H9 (cell line): ENCODE results near the gene ANAPC10. TPM values are rescaled to one million over a fixed set of nuclear protein-coding genes. Genes with fewer than 3 reads are reported as not detected.

Experiments used
- DNase-seq: peaks from one replicate; pipeline ENCODE4 v3.0.0-alpha.2; 2017
- H2AFZ ChIP-seq: one replicate; pipeline ENCODE4 v1.6.1; 2013; ENCODE audit warnings: mild to moderate bottlenecking, low read length, control low read depth, moderate library complexity
- H2AK5ac ChIP-seq: 2 replicates; pipeline ENCODE4 v1.6.1; 2013; ENCODE audit warnings: low read length, control low read depth, mixed read lengths; ENCODE audit not compliant: insufficient read length
- H2BK120ac ChIP-seq: one replicate; pipeline ENCODE4 v1.6.1; 2013; ENCODE audit warnings: low read depth, mild to moderate bottlenecking, low read length, control low read depth, inconsistent platforms; ENCODE audit not compliant: poor library complexity, severe bottlenecking
- H2BK12ac ChIP-seq: 2 replicates; pipeline ENCODE4 v1.6.1; 2013; ENCODE audit warnings: low read length, control low read depth, mixed read lengths, low read depth; ENCODE audit not compliant: insufficient read length
- H2BK15ac ChIP-seq: 2 replicates; pipeline ENCODE4 v1.6.1; 2013; ENCODE audit warnings: low read depth, low read length, control low read depth
- H2BK20ac ChIP-seq: one replicate; pipeline ENCODE4 v1.6.1; 2013; ENCODE audit warnings: low read depth, mild to moderate bottlenecking, low read length, control low read depth, inconsistent platforms; ENCODE audit not compliant: poor library complexity, severe bottlenecking
- H2BK5ac ChIP-seq: 2 replicates; pipeline ENCODE4 v1.6.1; 2013; ENCODE audit warnings: low read length, control low read depth, mixed read lengths; ENCODE audit not compliant: insufficient read length
- H3K14ac ChIP-seq: 2 replicates; pipeline ENCODE4 v1.6.1; 2013; ENCODE audit warnings: low read length, control low read depth; ENCODE audit not compliant: insufficient read depth
- H3K18ac ChIP-seq: 2 replicates; pipeline ENCODE4 v1.6.1; 2013; ENCODE audit warnings: low read depth, mild to moderate bottlenecking, mixed read lengths, low read length, control low read depth; ENCODE audit not compliant: insufficient read length
- H3K23ac ChIP-seq: 2 replicates; pipeline ENCODE4 v1.6.1; 2013; ENCODE audit warnings: low read length, control low read depth, mixed read lengths, low read depth; ENCODE audit not compliant: insufficient read length
- H3K23me2 ChIP-seq: 2 replicates; pipeline ENCODE4 v1.6.1; 2013; ENCODE audit warnings: low read depth, mild to moderate bottlenecking, mixed read lengths, low read length, control low read depth; ENCODE audit not compliant: insufficient read length, poor library complexity, severe bottlenecking
- H3K27ac ChIP-seq: 2 replicates; pipeline ENCODE4 v1.5.1; 2013; ENCODE audit warnings: low read length, control low read depth, mixed read lengths, low read depth; ENCODE audit not compliant: insufficient read length
- H3K27me3 ChIP-seq: 2 replicates; pipeline ENCODE4 v1.6.1; 2013; ENCODE audit warnings: low read length, control low read depth, inconsistent platforms; ENCODE audit not compliant: insufficient read depth
- H3K4ac ChIP-seq: 2 replicates; pipeline ENCODE4 v1.6.1; 2013; ENCODE audit warnings: low read depth, mild to moderate bottlenecking, control low read depth, inconsistent platforms, low read length, moderate library complexity
- H3K4me1 ChIP-seq: 2 replicates; pipeline ENCODE4 v1.6.1; 2013; ENCODE audit warnings: low read length, control low read depth, inconsistent platforms; ENCODE audit not compliant: insufficient read depth
- H3K4me2 ChIP-seq: 2 replicates; pipeline ENCODE4 v1.6.1; 2013; ENCODE audit warnings: low read length, control low read depth, mixed read lengths; ENCODE audit not compliant: insufficient read length, insufficient read depth
- H3K56ac ChIP-seq: 2 replicates; pipeline ENCODE4 v1.6.1; 2013; ENCODE audit warnings: low read depth, mild to moderate bottlenecking, mixed read lengths, low read length, control low read depth; ENCODE audit not compliant: insufficient read length
- H3K79me1 ChIP-seq: 2 replicates; pipeline ENCODE4 v1.6.1; 2013; ENCODE audit warnings: low read depth, mild to moderate bottlenecking, moderate library complexity, low read length, control low read depth, inconsistent platforms; ENCODE audit not compliant: insufficient read depth, poor library complexity, severe bottlenecking
- H3K79me2 ChIP-seq: 2 replicates; pipeline ENCODE4 v1.6.1; 2013; ENCODE audit warnings: low read length, control low read depth, inconsistent platforms; ENCODE audit not compliant: insufficient read depth
- H3K9ac ChIP-seq: 2 replicates; pipeline ENCODE4 v1.6.1; 2013; ENCODE audit warnings: low read length, control low read depth, mixed read lengths; ENCODE audit not compliant: insufficient read length; ENCODE audit errors: extremely low read depth
- H3K9me3 ChIP-seq: one replicate; pipeline ENCODE4 v1.6.1; 2013; ENCODE audit warnings: low read depth, low read length, inconsistent platforms; ENCODE audit not compliant: control insufficient read depth
- H3T11ph ChIP-seq: one replicate; pipeline ENCODE4 v1.6.1; 2013; ENCODE audit warnings: mild to moderate bottlenecking, low read length, control low read depth, inconsistent platforms
- H4K20me1 ChIP-seq: one replicate; pipeline ENCODE4 v1.6.1; 2013; ENCODE audit not compliant: control insufficient read depth, insufficient read length, insufficient read depth
- H4K5ac ChIP-seq: 2 replicates; pipeline ENCODE4 v1.6.1; 2013; ENCODE audit warnings: low read depth, mild to moderate bottlenecking, mixed read lengths, low read length, control low read depth; ENCODE audit not compliant: insufficient read length
- H4K8ac ChIP-seq: replicated peaks from 2 replicates; pipeline ENCODE4 v1.6.1; 2013; ENCODE audit warnings: low read length, control low read depth, mixed read lengths, low read depth; ENCODE audit not compliant: insufficient read length
- H4K91ac ChIP-seq: 2 replicates; pipeline ENCODE4 v1.6.1; 2013; ENCODE audit warnings: low read depth, mild to moderate bottlenecking, moderate library complexity, mixed read lengths, low read length, control low read depth; ENCODE audit not compliant: insufficient read length
- H3K27ac Mint-ChIP-seq, 3 experiments: 2 replicates in 2 of 3; 3 replicates in 1 of 3; pipeline ENCODE4 v1.8.0; 2020 to 2021; ENCODE audit warnings: mixed read lengths in 3 of 3, mild to moderate bottlenecking in 1 of 3, moderate library complexity in 1 of 3
- H3K27me3 Mint-ChIP-seq: 2 replicates; pipeline ENCODE4 v1.8.0; 2021; ENCODE audit warnings: low read depth, mild to moderate bottlenecking, moderate library complexity, mixed read lengths
- H3K36me3 Mint-ChIP-seq, 3 experiments: 2 replicates in 2 of 3; 3 replicates in 1 of 3; pipeline ENCODE4 v1.8.0; 2020 to 2021; ENCODE audit warnings: low read depth in 3 of 3, mixed read lengths in 3 of 3; ENCODE audit not compliant: insufficient read depth in 1 of 3
- H3K4me1 Mint-ChIP-seq, 2 experiments: 2 replicates each; pipeline ENCODE4 v1.8.0; 2020; ENCODE audit warnings: mixed read lengths in 2 of 2
- H3K4me3 Mint-ChIP-seq, 2 experiments: 2 replicates in 1 of 2; 3 replicates in 1 of 2; pipeline ENCODE4 v1.8.0; 2020 to 2021; ENCODE audit warnings: mild to moderate bottlenecking in 2 of 2, mixed read lengths in 2 of 2, moderate library complexity in 1 of 2
- H3K9me3 Mint-ChIP-seq, 2 experiments: 2 replicates in 1 of 2; 3 replicates in 1 of 2; pipeline ENCODE4 v1.8.0; 2020; ENCODE audit warnings: mild to moderate bottlenecking in 2 of 2, mixed read lengths in 2 of 2, moderate library complexity in 1 of 2
- WGBS: extraction: QIAGEN DNeasy Blood & Tissue Kit; methylation state at CpG from one replicate; pipeline ENCODE4 v1.1.7; 2013; ENCODE audit warnings: missing lambda C conversion rate, low lambda C conversion rate, mixed read lengths; ENCODE audit not compliant: insufficient read length; ENCODE audit errors: extremely low coverage; 5-methylcytosine and 5-hydroxymethylcytosine counted together
- total RNA-seq: library from RNA; stranded (reverse); gene quantifications from 2 replicates; pipeline ENCODE4 v1.2.1, GENCODE V29; 2021
- TF ChIP-seq, protein P1 (sequence below): fragments of 200-600 bp; sonication (generic); conservative IDR thresholded peaks from 3 replicates; pipeline ENCODE4 v1.8.0; 2021; ENCODE audit warnings: antibody characterized with exemption, mild to moderate bottlenecking

The ANAPC10 gene
- total RNA-seq, 1 experiment from 2014 or later = 25.3 TPM

DNA sequence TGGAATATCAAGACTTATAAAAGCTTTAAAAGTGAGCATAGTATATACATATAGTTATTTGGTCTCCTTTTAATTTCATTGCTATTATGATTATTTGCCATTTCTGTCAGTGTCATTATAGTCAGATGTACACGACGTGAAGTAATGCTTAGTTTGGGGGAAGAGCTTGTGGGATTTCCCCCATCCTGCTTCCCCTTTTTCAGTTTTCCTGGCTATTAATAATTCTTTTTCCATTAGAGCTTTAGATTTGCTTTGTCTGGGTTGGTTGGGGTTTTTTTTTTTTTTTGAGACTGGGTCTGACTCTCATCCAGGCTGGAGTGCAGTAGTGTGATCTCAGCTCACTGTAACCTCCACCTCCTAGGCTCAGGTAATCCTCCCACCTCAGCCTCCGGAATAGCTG, 5.5 kb upstream of the ANAPC10 start:
- Mint-ChIP-seq H3K27ac (no peak overlapping the region), H3K4me3 (no peak overlapping the region), H3K9me3 (no peaks in the 10 kb centered on the region), H3K4me1 (peaks cover 6 to 8% of the 10 kb centered on the region in 2 experiments), H3K36me3 (peaks cover 4 to 29% (median 18%) of the 10 kb centered on the region in 3 experiments; a peak in 6 of 7 replicates), H3K27me3 (no peaks in the 10 kb centered on the region)
- H3K79me1 ChIP-seq = no peaks in the 10 kb centered on the region
- H3K9me3 ChIP-seq = no peaks in the 10 kb centered on the region
- H3K56ac ChIP-seq = no peak overlapping the region
- no peak overlapping the region for H4K8ac ChIP-seq
- H3K18ac ChIP-seq = no peak overlapping the region
- H3K4me2 ChIP-seq = no peak overlapping the region
- no peak overlapping the region for H2BK5ac ChIP-seq
- H3K14ac ChIP-seq = no peak overlapping the region
- H2BK120ac ChIP-seq = no peak overlapping the region
- no peak overlapping the region for H4K91ac ChIP-seq
- H4K20me1 ChIP-seq = no peaks in the 10 kb centered on the region
- no peak overlapping the region for H2BK15ac ChIP-seq
- H3K9ac ChIP-seq = no peak overlapping the region
- H2AFZ ChIP-seq = no peak overlapping the region
- H2BK20ac ChIP-seq = no peak overlapping the region
- no peak overlapping the region for H4K5ac ChIP-seq
- H2BK12ac ChIP-seq = no peak overlapping the region
- peaks cover 5% of the 10 kb centered on the region for H3K23me2 ChIP-seq
- H3K4ac ChIP-seq = no peak overlapping the region
- no peak overlapping the region for H3T11ph ChIP-seq
- no peak for DNase-seq
- WGBS = no CpG with 5 or more reads among the region's 3 CpGs
- H3K23ac ChIP-seq = no peak overlapping the region
- H3K4me1 ChIP-seq = no peaks in the 10 kb centered on the region
- H2AK5ac ChIP-seq = no peak overlapping the region
- peaks cover 29% of the 10 kb centered on the region; the same call in 1 of the 2 replicates for H3K79me2 ChIP-seq
- H3K27ac ChIP-seq = no peak overlapping the region
- no peaks in the 10 kb centered on the region for H3K27me3 ChIP-seq
- TF ChIP-seq, protein P1, sequence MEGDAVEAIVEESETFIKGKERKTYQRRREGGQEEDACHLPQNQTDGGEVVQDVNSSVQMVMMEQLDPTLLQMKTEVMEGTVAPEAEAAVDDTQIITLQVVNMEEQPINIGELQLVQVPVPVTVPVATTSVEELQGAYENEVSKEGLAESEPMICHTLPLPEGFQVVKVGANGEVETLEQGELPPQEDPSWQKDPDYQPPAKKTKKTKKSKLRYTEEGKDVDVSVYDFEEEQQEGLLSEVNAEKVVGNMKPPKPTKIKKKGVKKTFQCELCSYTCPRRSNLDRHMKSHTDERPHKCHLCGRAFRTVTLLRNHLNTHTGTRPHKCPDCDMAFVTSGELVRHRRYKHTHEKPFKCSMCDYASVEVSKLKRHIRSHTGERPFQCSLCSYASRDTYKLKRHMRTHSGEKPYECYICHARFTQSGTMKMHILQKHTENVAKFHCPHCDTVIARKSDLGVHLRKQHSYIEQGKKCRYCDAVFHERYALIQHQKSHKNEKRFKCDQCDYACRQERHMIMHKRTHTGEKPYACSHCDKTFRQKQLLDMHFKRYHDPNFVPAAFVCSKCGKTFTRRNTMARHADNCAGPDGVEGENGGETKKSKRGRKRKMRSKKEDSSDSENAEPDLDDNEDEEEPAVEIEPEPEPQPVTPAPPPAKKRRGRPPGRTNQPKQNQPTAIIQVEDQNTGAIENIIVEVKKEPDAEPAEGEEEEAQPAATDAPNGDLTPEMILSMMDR = no peak
